NK-92 (cell line): ENCODE measurements around the gene PTPRN2.
"Not testable (repeated sequence)": the region's sequence is repeated elsewhere in the genome, so short reads cannot be mapped to it uniquely, and the experiment has no call there.

Source experiments
- DNase-seq: peaks from one replicate; lab custom pipeline; 2025; ENCODE audit not compliant: unreplicated experiment; lab: John Stamatoyannopoulos, UW

Gene PTPRN2

GRCh38 chr7:158206341-158206740 is 381.3 kb downstream of the PTPRN2 start:
- DNase-seq = no peak

- no peak for DNase-seq
Measured at GRCh38 chr7:158204453-158204852, 383.2 kb downstream of the PTPRN2 start.

DNA sequence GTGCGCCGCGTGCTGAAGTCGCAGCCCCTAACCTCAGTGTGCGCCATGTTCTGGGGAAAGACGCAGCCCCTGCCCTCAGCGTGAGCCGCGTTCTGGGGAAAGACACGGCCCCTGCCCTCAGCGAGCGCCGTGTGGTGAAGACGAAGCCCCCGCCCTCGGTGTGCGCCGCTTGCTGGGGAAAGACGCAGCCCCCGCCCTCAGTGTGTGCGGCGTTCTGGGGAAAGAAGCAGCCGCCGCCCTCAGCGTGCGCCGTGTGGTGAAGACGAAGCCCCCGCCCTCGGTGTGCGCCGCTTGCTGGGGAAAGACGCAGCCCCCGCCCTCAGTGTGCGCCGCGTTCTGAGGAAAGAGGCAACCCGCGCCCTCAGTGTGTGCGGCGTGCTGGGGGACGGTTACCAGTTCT is 383.7 kb downstream of the PTPRN2 start:
- not testable (repeated sequence) for DNase-seq

DNA sequence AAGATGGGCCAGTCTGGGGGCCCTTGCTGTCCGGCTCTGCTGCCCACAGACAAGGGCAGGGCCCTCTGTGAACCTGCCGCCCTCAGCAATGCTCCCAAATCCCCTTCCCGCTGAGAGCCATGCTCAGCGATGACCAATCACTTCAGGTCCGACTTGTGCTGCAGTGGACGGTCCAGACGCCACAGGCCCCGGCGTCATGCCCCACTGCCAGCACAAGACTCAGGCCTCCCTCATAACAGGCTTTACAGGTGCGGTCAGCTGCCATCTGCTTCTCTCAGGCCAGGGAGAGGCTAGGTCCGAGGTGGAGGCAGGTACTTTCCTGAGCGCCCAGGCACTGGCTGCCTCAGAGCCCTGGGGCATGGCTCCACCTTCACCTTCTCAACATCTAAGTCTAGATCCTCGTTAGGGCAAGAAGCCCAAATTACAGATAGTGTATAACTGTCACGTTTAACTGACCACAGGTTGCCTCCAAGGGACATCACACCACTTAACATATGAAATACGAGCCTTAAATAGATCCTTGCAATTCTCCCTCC is 393.2 kb downstream of the PTPRN2 start:
- DNase-seq = no peak

GRCh38 chr7:158193446-158193845 is 394.2 kb downstream of the PTPRN2 start:
- DNase-seq = no peak

DNA sequence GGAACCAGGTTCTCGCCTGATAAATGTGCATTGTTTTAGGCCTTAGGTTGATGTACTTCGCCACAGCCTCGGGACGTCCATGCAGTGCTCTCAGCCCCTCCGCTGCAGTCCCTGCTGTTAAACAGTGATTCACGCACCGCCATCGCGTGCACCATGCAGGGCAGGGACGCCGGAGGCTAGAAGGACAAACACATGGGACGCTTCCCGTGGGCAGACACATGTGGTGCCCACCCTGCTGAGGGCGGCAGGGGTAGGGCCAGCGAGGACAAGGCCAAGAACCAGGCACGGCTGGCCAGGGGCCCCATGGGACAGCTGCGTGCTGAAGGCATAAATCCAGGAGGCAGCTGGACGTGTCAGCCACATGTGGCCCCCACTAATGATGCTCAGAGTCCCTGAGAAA is 394.7 kb downstream of the PTPRN2 start:
- no peak for DNase-seq

GRCh38 chr7:158192184-158192835 is 395.3 kb downstream of the PTPRN2 start:
- DNase-seq = no peak

DNA sequence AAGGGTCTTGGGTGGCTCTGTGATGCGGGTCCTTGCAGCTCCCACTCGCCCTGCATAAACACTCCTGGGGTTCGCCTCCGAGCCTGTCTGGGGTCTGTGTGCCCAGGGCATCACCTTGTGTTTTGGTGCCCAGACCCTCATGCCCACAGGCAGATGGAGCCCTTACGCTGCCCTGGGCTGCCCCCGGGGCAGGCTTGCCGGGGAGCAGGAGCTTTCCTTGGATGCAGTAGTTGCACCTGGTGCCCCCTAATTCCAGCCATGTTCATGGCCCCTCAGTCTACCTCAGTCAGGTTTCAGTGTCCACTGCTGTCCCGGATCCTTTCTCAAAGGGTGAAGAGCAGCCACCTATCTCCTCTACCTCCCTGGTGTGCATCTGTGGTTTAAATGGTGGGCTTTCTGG is 396.0 kb downstream of the PTPRN2 start:
- DNase-seq = no peak

DNA sequence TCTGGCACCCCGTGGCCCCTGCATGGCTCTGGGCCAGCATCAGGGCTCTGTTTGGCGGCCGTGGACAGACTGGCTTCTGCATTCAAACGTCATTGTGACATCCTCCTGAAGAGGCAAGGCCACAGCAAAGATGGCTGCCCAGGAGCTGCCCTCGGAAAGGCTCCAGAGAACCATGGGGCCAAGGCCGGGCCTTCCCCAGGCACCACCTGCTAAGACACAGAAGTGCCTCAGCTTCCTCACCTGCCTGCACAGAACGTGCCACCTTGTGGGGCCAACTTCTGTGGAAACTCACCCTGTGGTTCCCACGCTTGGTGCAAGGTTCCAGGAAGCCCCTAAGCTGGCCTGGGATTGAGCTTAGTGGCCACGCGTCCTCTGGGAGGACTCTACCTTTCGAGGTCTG is 396.9 kb downstream of the PTPRN2 start:
- no peak for DNase-seq

DNA sequence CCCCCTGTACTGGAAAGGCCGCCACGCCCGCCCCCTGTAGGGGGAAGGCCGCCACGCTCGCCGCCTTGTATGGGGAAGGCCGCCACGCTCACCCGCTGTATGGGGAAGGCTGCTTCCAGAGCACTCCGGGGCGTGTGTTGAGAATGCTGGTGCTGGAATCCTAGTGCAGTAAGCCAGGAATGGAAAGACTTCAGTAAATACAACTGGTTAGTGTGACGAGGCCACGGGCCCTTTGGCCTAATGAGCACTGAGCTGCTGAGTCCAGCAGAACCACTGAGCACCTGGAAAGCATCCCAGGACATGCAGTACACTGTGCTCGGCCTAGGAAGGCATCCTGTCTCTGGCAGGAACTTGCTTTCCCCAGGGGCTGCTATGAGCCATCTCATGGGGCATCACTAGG is 398.9 kb downstream of the PTPRN2 start:
- no peak for DNase-seq

GRCh38 chr7:158187694-158187994 is 400.0 kb downstream of the PTPRN2 start:
- no peak for DNase-seq

- no peak for DNase-seq
Measured at GRCh38 chr7:158186864-158187693, 400.5 kb downstream of the PTPRN2 start.

DNA sequence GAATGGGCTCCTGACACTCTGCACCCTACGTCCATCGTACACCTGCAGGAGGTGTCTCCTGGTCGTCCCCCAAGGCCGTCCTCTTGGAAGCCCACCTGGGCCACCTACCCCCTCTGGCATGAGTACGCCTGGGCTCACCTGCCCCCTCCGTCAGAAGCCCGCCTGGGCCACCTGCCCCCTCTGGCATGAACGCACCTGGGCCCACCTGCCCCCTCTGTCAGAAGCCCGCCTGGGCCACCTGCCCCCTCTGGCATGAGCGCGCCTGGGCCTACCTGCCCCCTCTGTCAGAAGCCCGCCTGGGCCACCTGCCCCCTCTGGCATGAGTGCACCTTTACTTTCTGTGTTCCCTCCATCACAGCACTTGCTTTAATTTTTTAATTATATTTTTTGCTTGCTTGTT is 401.2 kb downstream of the PTPRN2 start:
- no peak for DNase-seq

- no peak for DNase-seq
Measured at GRCh38 chr7:158185653-158186052, 402.0 kb downstream of the PTPRN2 start.

DNA sequence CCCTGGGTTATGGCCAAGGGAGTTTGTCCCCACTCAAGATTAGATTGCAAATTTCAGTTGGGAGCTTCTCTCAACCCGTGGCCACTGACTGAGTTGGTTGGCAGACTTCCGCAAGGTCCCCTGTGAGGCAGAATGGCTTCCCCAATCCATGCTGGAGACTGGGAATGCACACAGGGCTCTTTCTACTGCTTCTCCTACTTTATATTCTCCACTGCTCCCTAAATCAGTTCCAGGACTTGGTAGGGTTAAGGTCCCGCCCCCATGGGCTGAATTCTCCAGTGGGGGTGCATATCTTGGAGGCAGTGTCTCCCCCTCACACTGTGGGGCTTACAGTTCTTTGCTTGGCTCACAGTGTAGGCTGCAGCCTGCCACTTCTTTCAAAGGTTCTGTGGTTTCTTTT is 404.2 kb downstream of the PTPRN2 start:
- no peak for DNase-seq

DNA sequence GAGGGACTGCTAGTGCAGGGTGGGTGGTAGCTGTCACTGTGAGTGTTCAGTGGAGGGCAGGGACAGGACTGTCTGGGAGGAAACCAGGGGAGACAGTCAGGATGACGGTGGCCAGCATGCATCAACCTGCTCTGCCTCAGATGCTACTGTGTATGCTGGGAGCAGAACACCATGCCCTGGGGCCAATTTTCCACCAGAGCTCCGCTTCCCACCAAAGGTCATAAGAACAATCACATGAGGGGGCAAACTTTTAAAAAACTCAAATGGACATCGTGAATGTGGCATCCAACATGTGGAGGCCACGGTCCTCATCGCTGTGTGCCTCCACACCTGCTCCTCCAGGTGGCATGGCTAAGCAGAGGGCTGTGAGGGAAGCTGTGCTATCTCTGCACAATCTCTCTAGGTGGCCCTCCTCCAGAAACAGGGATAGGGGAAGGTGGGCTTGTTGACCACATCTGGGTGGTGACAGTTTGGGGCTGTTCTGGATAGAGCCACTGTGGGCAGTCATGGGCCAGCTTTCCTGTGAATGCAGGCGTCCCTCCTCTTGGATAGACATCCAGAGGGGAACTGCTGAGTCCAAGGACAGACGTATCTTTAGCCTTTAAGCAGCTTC is 411.0 kb downstream of the PTPRN2 start:
- DNase-seq = no peak

DNA sequence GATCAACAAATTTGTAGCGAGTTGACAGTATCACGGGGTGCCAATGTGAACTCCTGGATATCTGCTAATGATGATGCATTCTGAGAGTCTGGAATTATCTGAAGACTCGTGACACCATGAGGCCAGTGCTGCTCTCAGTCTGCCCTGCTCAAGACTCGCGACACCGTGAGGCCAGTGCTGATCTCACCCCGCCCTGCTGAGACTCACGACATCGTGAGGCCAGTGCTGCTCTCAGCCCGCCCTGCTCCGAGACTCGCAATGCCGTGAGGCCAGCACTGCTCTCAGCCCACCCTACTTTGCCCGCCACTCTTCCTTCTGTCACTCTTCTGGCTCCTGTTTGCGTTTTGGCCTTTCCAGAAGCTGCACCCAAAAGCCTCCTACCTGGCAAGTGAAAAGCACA is 411.8 kb downstream of the PTPRN2 start:
- DNase-seq = no peak

DNA sequence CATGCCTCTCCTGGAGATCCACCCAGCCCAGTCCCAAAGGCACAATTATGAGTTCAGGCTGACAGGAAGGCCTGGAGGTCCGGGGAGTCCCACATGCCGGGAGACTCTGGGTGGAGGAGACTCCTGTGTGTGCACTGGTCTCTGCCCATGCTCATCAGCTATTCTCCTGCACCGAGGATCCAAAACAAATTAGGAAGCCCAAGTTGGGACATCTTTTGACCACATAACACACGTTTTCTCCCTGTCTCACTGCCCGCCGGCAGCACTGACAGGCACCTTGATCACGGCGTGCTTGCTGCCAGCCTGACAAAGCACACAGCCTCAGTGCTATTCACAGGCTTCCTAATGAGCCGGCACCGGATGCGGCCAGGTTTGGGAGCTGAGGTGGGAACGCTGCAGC is 412.7 kb downstream of the PTPRN2 start:
- no peak for DNase-seq

DNA sequence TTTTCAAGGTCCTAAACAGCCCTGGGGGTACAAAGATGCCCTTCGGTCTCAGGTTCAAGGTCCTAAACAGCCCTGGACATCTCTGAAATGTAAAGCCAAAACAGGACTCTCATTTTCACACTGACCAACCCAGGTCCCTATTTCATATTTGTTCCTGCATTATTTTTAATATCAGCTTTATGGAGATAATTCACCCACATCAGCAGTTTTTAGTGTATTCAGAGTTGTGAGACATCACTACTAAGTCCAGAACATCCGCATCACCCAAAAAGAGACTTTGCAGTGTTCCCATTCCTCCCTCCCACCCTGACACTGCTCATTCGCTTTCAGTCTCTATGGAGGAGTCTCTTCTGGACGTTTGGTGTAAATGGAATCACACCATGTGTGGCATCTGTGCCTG is 420.2 kb downstream of the PTPRN2 start:
- no peak for DNase-seq

DNA sequence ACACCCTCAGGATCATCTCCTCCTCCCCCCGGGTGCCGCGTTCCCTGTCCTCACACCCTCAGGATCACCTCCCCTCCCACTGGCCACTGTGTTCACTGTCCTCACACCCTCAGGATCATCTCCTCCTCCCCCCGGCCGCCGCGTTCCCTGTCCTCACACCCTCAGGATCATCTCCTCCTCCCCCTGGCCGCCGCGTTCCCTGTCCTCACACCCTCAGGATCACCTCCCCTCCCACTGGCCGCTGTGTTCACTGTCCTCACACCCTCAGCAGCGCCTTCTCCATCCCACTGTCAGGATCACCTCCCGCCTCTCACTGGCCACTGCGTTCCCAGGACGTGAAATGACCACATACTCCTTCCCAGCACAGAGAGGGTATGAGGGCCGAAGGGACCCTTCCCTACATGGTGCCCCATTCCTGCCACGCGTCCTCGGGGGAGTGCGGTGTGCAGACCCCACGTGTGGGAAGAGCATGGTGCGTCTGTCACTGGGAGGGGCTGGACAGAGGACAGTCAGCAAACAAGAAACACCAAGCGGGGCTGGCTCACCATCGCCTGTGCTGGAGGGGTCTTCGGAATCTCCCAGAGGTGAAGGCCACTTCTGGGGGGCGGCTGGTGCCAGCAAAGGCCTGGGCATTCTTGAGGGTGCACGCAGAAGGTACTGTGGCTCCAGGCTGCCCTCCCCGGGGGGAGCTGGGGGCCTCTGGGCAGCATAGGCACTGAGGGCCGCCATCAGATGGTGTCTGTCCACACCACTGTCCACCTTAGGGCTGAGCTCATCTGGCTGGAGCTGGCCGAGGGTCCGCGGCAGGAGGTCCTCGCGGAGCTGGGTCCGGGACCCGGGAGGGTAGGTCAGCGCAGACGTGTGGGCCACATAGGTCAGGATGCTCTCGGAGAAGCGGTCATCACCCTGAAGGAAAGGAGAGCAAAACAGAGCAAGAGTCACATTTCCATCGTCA is 421.0 kb downstream of the PTPRN2 start:
- no peak for DNase-seq

DNA sequence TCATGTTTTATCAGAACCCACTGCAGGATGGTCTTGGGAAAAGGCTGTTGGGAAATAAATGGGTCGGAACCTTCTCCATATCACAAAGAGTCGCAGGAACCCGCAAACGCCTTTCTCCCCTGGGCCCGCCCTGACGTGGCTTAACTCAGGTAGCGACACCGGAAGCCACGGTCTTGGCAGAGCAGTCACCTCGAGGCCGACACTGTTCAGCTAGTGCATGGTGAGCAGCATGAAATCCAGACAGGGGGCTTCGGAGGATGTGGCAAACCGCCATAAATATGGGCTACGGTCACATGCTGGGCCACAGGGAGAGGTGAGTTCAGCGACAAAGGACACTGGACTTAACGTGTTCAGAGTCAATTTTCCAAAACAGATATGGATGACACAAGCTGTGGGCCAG is 421.9 kb downstream of the PTPRN2 start:
- no peak for DNase-seq
